ENCODE data around the gene EPHA5.

EPHA5 gene

DNA sequence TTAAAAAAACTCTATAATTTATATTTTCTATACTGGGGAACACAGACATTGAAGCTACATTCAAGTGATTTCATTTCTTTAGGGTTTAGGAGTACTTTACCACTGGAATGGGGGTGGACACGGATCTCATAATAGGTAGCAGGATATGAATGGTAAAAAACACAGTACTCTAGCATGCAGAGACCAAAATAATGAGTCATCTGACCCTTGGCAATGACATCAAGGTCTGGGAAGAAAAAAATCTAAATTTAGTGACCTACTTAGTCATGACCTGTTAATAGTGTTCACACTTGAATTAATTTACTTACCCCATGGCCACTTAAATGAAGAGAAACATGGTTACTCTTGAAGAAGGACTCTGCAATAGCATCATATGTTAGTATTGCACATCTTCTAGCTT lies 187.9 kb downstream of the EPHA5 start:
- no peak for DNase-seq

DNA sequence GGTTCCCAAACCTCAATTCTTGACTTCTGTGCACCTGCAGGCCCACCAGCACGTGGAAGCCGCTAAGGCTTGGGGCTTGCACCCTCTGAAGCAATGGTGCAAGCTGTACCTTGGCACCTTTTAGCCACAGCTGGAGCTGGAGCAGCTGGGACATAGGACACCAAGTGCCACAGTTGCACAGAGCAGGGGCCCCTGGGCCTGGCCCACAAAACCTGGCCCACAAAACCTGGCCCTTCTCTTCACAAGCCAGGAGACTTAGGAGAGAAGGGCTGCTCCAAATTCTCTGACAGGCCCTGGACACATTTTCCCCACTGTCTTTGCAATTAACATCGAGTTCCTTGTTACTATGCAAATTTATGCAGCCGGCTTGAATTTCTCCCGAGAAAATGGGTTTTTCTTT lies 197.8 kb downstream of the EPHA5 start:
- no peak for DNase-seq

DNA sequence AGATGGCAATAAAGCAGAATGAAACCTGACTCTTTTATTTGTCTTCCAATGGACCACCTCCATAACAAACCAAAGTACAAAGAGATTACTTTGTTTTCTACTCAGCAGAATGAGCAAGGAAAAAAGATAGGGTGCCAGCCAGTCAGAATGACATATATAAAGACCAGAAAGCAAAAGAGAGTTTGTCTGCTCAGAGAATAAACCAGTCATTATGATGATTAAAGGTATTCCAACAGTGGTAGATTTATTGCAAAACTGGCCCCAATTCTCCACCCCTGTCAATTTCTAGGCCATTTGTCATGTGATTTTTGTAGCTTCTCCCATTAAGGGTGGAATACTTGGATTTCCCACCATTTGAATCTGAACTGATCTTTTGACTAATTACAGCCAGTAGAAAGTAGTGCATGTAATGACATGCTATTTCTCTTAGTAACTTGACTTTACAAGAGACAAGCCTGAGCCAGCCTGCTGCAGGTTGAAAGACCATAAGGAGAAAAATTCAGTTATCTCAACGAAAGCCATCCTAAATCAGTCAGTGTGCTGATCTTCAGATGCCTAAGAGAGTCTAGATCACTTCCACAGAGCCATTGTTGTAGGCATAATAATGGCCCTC lies 203.1 kb downstream of the EPHA5 start:
- no peak for DNase-seq

DNA sequence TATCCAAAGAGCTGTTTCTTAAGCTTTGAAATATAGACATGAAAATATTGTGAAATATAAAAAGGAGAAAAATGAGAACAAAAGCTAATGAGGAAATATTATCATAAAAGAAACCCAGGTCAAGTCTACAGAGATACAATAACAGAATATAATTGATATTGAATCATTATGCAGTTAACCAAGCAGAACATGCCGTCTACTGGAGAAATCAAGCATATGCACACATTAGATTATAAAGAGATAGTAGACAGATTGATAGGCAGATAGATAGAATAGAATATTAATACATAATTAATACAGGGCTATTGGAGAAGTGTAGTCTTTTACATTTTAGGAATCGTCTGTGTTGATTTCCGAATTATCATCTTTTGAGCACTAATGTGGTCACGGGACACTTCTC lies 208.5 kb downstream of the EPHA5 start:
- DNase-seq: no peak

DNA sequence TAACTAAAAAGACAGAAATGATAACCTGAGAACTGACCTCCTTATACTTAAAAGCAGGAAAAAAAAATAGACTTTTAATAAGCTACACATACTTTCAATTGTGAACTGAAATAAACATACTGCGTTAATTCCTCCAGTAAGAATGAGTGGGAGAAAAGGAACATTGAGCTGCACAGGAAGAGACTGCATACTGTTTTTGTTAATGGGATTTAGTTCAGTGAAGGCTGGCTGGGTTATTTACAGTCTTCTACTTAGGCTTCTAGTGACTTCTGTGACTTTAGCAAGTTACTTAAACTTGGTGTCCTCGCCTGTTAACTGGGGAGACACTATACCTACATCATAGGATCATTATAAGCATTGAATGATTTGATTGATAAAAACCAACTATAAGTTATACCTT lies 213.3 kb downstream of the EPHA5 start:
- no peak for DNase-seq

DNA sequence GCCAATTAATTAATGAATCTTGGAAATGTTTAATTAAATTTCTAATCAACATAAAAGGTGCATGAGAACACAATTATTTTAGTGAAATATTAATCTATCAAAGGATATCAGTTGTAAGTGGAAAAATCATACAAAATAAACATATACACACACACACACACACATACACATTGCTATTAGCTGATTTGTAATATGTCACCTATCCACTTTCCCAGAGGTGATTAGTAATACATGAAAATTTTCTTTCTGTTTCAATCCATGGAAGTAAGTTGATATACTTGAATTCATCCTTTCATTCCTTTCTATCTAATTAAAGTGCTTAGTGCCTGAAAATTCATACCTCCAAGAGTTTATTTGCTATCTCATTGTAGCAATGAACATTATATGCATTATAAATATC lies 213.7 kb downstream of the EPHA5 start:
- no peak for DNase-seq

DNA sequence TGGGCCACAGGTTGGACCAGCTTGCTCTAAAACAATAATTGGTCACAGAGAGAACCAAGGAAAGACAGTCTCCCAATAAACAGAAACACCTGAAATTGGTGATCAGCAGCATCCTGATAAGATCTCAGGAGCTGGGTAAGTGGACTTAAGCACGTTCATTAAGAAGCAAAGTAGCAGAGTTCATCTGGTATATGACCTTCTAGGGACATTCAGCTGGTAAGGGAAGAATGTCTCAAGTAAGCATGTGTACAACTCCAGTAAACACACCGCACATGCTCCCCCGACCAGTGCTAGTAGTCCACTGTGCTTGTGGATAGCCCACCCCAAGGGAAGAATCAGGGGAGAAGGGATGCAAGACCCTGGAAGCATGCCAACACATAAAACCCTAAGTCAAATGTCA lies 216.9 kb downstream of the EPHA5 start:
- DNase-seq: no peak

DNA sequence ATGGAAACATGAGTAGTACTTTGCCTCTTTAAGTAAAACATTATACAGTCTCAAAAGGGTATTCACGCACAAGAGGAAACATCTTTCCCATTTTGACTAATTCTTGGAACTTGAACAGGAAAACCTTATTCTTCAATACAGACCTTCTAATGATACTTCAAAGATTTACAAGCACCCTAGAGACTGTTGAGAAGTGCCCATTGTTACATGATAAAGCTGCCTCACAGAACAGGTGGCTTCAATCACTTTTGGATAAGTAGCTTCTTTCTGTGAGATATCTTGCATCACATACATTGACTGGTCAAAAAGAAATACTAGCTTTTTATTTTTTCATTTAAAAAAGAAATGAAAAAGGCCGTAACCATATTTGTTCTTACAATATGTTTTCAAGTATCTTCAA lies 219.4 kb downstream of the EPHA5 start:
- no peak for DNase-seq

DNA sequence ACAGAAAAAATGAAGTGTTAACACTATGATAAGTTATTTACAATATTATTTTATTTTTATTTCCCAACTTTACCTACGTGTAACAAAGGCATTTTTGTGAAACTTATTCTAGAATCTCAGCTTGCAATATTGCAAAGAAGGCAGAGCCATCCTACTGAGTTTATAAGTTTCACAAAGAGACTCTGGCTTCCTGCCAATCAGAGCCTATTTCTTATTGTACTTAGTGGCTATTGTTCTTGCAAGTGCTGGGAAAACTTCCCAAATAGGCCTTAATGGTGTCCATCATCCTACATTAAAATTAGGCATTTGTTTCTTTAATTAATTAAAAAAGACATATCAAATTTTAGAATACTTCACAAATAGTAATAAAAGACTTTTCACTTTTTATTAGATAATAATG lies 233.2 kb downstream of the EPHA5 start:
- no peak for DNase-seq

DNA sequence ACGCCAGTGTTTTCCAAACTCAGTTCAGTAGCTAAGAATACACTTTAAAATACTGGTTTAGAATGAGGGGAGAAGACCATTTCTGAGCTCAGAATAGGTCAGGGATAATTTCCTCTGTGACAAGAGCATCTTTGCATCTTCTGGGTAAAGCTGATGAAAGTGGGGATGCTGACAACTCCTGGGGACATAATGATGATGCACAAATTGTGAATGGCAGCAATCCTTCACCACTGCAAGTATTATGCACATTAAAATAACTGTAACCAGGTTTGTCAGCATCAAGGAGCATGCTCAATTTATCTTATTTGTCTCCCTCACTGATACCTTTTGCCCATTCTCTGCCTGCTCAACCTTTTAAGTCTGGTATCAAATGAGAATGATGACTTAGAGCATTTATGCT lies 248.2 kb downstream of the EPHA5 start:
- DNase-seq: no peak

DNA sequence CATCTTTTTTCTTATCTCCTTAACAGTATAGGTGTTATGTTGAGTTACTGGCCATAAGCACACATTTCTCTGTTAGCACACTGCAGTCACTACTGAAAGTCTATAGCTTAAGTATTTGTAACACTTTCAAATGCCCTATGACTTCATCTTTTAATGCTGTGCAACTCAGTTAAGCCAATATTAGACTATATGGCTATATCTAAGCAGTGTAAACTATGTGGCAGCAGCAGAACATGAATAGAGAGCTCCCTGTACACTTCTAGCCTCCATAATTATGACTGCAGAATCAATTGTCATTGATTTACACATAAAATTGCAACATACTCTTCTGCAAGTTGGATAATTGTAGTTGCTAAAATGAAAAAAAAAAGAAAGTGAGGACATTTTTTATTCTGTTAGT lies 250.3 kb downstream of the EPHA5 start:
- DNase-seq: no peak

DNA sequence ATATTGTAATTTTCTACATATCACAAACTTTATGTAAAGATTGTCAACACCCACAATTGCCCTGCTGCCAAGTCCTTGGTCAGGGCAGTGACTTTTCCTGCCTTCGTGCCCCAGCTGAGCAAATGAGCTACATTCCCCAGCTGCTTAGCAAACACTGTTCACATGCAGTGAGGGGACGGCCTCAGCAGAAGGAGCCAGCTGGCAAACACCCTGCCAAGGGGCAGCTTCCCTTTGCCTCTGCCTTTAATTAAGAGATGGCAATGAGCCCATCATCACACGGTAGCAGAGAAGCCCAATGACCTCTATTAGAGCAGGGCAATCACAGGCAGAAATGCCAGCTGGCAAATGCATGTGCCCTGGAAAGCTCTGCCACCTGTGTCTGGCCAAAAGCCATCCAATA lies 253.4 kb downstream of the EPHA5 start:
- no peak for DNase-seq

DNA sequence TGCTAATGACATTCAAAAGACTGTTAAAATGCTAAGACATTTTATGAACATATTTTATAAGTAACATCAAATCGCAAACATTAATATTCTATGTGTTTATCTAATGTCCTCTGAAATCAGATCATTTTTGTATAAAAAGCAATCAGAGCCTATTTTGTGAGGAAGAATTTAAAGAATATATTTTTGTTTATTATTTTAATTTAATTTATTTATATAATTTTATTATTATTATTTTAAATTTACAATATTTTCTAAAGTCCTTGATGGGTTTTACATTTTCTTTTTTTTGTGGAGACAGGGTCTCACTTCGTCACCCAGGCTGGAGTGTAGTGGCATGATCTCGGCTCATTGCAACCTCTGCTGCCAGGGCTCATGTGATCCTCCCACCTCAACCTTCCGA lies 262.8 kb downstream of the EPHA5 start:
- no peak for DNase-seq

DNA sequence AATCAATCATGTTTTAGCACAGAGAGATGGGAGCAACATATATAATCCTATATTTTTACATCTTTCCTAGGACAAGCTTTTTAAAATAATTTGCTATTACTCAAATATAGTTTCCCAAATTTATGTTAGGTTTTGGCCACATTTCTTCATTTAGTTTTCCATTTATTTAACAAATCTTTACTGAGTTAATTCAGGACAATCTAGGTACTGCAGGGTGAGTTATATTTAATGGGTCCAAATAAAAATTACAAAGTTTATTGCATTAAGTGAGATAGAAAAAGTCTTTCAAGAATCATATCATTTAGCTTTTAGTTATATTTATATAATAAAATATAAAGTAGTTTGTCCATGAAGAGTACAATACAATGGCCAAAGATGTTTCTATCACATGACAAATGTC lies 269.2 kb downstream of the EPHA5 start:
- DNase-seq: no peak

DNA sequence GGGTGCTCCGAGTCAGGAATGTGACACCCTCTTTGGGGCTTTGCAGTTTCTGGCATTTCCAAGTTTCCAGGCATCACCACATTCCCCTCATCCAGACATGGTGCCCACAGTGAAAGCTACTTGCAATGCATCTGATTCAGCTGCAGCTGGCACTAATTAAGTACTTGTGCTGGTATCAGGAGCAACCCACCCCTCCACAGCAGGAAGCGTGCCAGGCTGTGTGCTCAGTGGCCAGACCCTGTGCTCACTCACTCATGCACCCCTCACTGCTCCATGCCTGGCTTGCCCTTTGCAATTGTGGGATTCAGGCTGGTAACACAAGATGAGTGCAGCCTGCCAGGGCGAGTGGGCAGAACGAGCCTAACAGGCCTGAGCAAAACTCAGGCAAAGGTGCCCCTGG lies 271.2 kb downstream of the EPHA5 start:
- no peak for DNase-seq

DNA sequence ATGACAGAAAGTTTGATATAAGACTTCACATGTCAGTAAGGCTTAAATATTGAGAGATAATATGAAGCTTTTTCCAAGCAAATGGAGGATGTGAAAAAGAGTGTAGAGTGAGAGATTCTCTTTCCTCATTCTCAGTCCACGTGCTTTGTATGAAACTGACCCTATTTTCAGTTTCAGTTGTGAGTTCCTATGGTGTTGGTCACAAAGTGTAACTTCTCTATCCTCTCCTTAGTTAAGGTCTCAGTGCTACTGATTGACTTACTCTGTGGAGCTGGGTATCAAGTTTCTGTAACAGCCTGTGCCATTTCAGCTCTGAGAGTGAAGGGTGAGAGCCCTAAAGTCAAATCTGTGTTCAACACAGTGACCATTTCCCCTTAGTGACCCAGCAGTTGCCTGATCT lies 277.2 kb downstream of the EPHA5 start:
- no peak for DNase-seq

DNA sequence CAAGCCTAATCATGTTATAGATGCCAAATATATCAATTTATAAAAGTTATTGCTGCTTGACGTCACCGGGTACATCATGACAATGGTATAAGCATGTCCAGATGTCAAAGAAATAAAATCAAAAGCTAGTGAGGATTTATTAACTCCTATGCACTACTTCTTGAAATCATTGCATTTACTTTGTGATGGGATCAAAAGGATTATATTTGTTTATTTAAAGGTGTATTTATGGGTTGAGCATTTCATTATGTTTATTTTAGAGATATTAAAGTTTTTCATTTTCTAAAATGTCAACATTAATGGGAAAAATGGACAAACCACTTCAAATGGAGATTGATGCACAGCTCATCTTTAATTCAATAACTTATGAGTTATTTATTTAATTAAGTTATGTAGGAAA lies 277.8 kb downstream of the EPHA5 start:
- no peak for DNase-seq

DNA sequence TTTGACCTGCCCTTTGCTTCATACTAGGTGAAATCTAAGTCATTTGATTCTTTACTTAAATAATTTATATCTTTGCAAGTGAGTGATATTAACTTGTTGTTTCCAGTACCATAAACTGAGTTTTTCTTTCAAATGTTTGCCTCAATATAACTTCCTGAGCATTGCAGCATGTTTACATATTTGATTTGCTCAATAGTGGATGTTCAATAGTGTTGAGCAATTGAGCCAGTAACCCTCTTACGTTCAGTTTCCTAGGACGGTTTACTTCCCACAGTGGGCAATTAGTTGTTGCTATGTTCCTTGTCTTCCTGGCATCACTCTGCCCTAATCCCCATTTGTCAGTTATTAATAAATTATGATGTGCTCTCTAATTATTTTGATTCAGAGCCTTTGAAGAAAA lies 278.5 kb downstream of the EPHA5 start:
- no peak for DNase-seq

DNA sequence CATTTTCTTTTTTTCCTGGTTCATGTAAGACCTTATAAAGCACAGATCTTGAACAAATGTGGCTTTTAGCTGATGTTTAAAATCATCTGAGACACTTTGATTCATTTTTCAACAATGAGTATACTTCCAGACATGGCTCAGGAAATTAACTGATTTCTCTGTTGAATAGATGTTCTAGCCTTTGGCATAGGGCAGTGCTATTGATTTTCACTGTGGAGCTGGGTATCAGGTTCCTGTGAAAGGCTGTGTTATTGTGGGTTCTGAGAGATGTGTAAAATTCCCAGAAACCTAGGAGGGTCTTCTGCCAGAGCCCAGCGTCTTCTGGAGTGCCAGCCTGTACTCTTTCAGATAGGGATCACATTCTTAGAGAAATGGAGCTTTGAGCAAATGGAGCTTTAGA lies 278.9 kb downstream of the EPHA5 start:
- DNase-seq: no peak

DNA sequence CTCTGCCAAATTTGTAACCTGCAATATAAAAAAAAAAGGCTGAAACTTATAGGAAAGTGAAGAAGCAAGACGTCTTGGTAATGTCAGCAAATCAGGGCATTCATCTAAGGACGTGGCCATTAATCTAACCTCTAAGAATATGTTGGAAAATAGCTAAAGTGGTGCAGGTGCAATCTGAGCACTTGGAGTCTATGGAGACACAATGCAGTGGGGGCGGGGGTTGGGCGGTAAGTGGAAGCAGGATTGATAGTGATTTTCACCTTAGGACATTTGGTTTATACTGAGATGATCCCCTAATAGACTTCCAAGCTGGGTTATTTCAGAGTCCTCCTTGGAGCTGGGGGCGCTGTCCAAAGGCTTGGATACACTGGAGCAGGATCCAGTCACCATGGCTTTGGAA lies 283.4 kb downstream of the EPHA5 start:
- no peak for DNase-seq

DNA sequence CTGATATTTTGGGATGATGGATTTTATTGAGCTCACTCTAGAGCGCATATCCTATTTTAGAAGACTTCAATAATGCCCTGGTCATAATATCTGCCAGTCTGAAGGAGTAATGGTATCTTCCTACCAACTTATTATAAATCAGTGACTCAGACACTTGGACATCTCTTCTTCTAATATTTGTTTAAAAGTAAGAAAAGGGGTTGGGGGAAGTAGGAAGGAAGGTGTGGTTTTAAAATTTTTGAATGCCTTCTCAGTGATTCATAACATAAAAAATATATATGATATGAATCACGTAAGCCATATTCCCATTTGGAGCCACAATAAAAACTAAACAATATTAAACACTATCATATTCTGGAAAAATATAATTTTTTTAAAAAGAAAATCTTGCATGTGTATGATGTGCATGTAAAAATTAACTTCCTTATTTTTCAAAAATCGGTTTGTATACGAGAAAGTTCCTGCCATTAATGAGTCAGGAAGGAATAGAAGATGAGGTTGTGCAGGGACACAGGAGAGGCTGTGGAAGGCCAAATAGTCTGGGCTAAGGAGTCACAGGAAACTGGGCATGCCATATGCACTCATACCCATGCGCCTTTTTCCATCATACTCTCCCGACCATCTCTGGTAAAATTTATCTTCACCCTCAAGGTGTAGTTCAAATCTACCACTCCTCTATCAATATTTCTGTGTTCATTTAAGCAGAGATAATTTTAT lies 286.5 kb downstream of the EPHA5 start:
- DNase-seq: no peak

DNA sequence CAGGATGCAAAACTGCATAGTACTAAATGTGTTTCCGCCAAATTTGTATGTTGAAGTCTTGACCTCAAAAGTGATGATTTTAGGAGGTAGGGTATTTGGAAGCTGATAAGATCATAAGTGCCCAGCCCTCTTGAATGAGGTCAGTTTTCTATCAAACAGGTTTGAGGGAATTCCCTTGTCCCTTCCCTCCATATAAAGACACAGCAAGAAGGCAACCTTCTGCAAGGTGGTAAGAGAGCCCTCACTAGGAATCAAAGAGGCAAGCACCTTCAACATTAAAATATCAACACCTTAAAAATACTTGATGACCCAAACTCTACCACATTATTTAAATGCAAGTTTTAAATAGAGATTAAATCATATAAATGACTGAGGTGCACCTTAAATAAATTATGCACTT lies 288.6 kb downstream of the EPHA5 start:
- no peak for DNase-seq

DNA sequence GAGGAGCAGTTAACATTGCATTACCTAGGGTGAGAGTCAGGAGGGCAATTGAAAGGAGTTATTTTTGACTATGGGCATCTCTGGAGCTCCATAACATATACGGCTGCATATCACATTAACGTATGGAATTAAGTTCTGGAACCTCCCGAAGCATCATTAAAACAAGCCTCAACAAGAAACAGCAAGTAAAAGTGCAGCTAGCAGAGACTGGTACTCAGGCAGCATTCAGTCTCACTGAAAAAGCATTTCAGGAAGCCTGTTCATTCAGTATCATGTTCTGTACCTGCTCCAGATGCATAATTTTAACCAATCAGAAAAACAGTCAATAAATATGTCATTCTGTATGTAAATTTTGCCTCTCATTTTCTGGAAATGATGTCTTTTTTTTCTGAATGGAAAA lies 299.6 kb downstream of the EPHA5 start:
- DNase-seq: no peak

DNA sequence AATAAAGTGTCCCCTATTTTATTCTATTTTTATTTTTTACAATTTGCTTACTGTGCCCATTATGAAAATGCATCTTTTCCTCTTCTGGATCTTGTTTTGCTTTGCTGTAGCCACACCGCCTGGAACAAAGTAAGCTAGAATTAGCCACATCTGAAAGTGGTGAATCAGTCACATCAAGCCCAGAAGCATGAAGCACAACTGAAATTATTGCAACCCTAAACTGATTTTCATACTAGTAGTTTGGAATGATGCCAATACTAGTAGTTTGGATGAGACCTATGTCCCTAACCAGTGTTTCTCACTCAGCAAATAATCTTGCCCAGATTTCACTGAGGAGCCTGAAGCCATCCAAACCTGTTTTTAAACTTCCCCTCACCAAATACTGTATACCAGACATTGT lies 303.0 kb downstream of the EPHA5 start:
- no peak for DNase-seq

DNA sequence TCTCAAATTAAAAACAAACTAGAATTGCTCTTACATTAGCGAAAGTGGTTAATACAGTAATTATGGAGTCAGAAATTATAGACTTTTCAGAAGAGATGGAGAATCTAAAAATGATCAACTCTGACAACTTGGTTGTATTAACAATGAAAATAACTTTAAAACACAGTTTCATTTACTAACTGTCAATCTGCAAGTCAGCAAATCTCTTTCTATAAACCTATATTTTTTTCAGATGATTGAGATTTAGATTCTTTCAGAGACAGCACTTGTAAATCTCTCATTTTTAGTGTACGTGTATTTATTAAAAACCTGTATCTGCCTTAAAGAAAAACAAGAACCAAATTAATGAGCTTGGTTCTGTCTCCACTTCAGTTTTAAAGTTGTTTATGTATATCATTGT lies 311.4 kb downstream of the EPHA5 start:
- no peak for DNase-seq
